Liver (tissue), 9 donors: ENCODE results near the gene TMPRSS6. TPM values are rescaled to one million over a fixed set of nuclear protein-coding genes. Genes with fewer than 3 reads are reported as not detected.

Experiments
- DNase-seq: peaks from one replicate; pipeline ENCODE4 v3.0.0-alpha.2; 2017; ENCODE audit warnings: low spot score
- H3K27ac ChIP-seq, 2 donors: one replicate each; pipeline ENCODE4 v1.7.0; 2013; ENCODE audit warnings: inconsistent platforms in 2 of 2, low read length in 2 of 2, control low read depth in 1 of 2, low read depth in 1 of 2, mild to moderate bottlenecking in 1 of 2
- H3K27me3 ChIP-seq, 4 donors: one replicate each; pipeline versions ENCODE4 v1.6.1 to v1.7.0; 2013; ENCODE audit warnings: low read length in 3 of 4, inconsistent platforms in 1 of 4, mild to moderate bottlenecking in 1 of 4, moderate library complexity in 1 of 4; ENCODE audit not compliant: control insufficient read depth in 4 of 4, insufficient read depth in 4 of 4
- H3K36me3 ChIP-seq, 4 donors: one replicate each; pipeline versions ENCODE4 v1.6.1 to v1.7.0; 2013; ENCODE audit warnings: low read length in 3 of 4, mild to moderate bottlenecking in 3 of 4, low read depth in 1 of 4, moderate library complexity in 1 of 4; ENCODE audit not compliant: control insufficient read depth in 4 of 4, insufficient read depth in 3 of 4
- H3K4me1 ChIP-seq, 4 donors: one replicate each; pipeline versions ENCODE4 v1.6.1 to v1.7.0; 2013; ENCODE audit warnings: low read length in 3 of 4, mild to moderate bottlenecking in 3 of 4, moderate library complexity in 1 of 4; ENCODE audit not compliant: control insufficient read depth in 4 of 4, insufficient read depth in 4 of 4
- H3K4me3 ChIP-seq, 3 donors: one replicate each; pipeline versions ENCODE4 v1.6.1 to v1.7.0; 2013; ENCODE audit warnings: low read length in 3 of 3, control low read depth in 1 of 3, low read depth in 1 of 3, mild to moderate bottlenecking in 1 of 3
- H3K9ac ChIP-seq, 2 donors: one replicate each; pipeline ENCODE4 v1.7.0; 2013; ENCODE audit warnings: low read length in 2 of 2, mild to moderate bottlenecking in 2 of 2, moderate library complexity in 2 of 2, control low read depth in 1 of 2, low read depth in 1 of 2
- H3K9me3 ChIP-seq, 4 donors: one replicate each; pipeline versions ENCODE4 v1.6.1 to v1.7.0; 2013; ENCODE audit warnings: low read length in 3 of 4; ENCODE audit not compliant: control insufficient read depth in 4 of 4
- EGR1 ChIP-seq, 2 donors: IDR thresholded peaks; 2 replicates each; pipeline ENCODE4 v1.6.1; 2016 to 2018; ENCODE audit warnings: antibody characterized with exemption in 2 of 2, low read depth in 2 of 2
- FOXA1 ChIP-seq: IDR thresholded peaks from 2 replicates; pipeline ENCODE4 v1.6.1; 2016; ENCODE audit warnings: antibody characterized with exemption
- FOXA2 ChIP-seq: IDR thresholded peaks from 2 replicates; pipeline ENCODE4 v1.6.1; 2016; ENCODE audit warnings: antibody characterized with exemption
- GABPA ChIP-seq, 2 donors: IDR thresholded peaks in 1 of 2; conservative IDR thresholded peaks in 1 of 2; 2 replicates each; pipeline ENCODE4 v1.6.1; 2016; ENCODE audit warnings: antibody characterized with exemption in 2 of 2, mild to moderate bottlenecking in 1 of 2, moderate library complexity in 1 of 2
- HNF4A ChIP-seq, 2 donors: conservative IDR thresholded peaks; 2 replicates each; pipeline ENCODE4 v1.6.1; 2016; ENCODE audit warnings: antibody characterized with exemption in 2 of 2, mild to moderate bottlenecking in 2 of 2
- HNF4G ChIP-seq: IDR thresholded peaks from 2 replicates; pipeline ENCODE4 v1.6.1; 2016; ENCODE audit warnings: antibody characterized with exemption
- JUND ChIP-seq, 2 donors: IDR thresholded peaks; 2 replicates each; pipeline ENCODE4 v1.6.1; 2016; ENCODE audit warnings: antibody characterized with exemption in 2 of 2
- MAX ChIP-seq: IDR thresholded peaks from 2 replicates; pipeline ENCODE4 v1.6.1; 2016; ENCODE audit warnings: antibody characterized with exemption
- NR2F2 ChIP-seq: IDR thresholded peaks from 2 replicates; pipeline ENCODE4 v1.6.1; 2016; ENCODE audit warnings: antibody characterized with exemption
- RAD21 ChIP-seq, 2 donors: IDR thresholded peaks; 2 replicates each; pipeline ENCODE4 v1.6.1; 2016; ENCODE audit warnings: antibody characterized with exemption in 2 of 2, mild to moderate bottlenecking in 2 of 2
- REST ChIP-seq: IDR thresholded peaks from 2 replicates; pipeline ENCODE4 v1.6.1; 2016; ENCODE audit warnings: antibody characterized with exemption, mild to moderate bottlenecking
- RXRA ChIP-seq, 2 donors: IDR thresholded peaks; 2 replicates each; pipeline ENCODE4 v1.6.1; 2017 to 2018; ENCODE audit warnings: antibody characterized with exemption in 2 of 2, mild to moderate bottlenecking in 1 of 2
- SP1 ChIP-seq: IDR thresholded peaks from 2 replicates; pipeline ENCODE4 v1.6.1; 2018; ENCODE audit warnings: antibody characterized with exemption, mild to moderate bottlenecking
- TAF1 ChIP-seq: conservative IDR thresholded peaks from 2 replicates; pipeline ENCODE4 v1.6.1; 2016; ENCODE audit warnings: antibody characterized with exemption, mild to moderate bottlenecking
- YY1 ChIP-seq: IDR thresholded peaks from 2 replicates; pipeline ENCODE4 v1.6.1; 2016; ENCODE audit warnings: antibody characterized with exemption, mild to moderate bottlenecking
- ZBTB33 ChIP-seq: IDR thresholded peaks from 2 replicates; pipeline ENCODE4 v1.6.1; 2016; ENCODE audit warnings: antibody characterized with exemption
- WGBS: extraction: QIAGEN DNeasy Blood & Tissue Kit; methylation state at CpG from one replicate; pipeline ENCODE4 v1.1.7; 2013; 5-methylcytosine and 5-hydroxymethylcytosine counted together
- polyA plus RNA-seq, 2 donors: library from polyadenylated mRNA; stranded (reverse) in 1 of 2; unstranded in 1 of 2; fragments of 200-250 nt in 1 of 2; fragments of >200 nt in 1 of 2; fragmentation: Nextera tagmentation in 1 of 2; extraction: Ambion mirVana in 1 of 2; gene quantifications; one replicate each; pipeline versions ENCODE4 v1.2.1 to v1.2.3, GENCODE V29; 2013 to 2015
- total RNA-seq, 2 donors: library from RNA; depleted of rRNA; stranded (reverse); fragments of >200 nt; gene quantifications; one replicate each; pipeline ENCODE4 v1.2.3, GENCODE V29; 2014
- TF ChIP-seq, protein P1 (sequence below): IDR thresholded peaks from 2 replicates; pipeline ENCODE4 v1.6.1; 2016; ENCODE audit warnings: antibody characterized with exemption
- TF ChIP-seq, protein P2 (sequence below): fragments of 150-350 bp; IDR thresholded peaks from 2 replicates; pipeline ENCODE4 v1.5.1; 2017; ENCODE audit warnings: improper control_type of control experiment, low read depth, low read length; ENCODE audit not compliant: missing input control
- donor health status: healthy.
- donor health status: healthy.
- donor health status: healthy.
- donor health status: healthy.
- donor health status: healthy.

The TMPRSS6 gene
- total and polyA plus RNA-seq, 4 donors, result 12.6 to 47.1 (median 39.9) TPM

GRCh38 chr22:37063431-37064420 lies 45.8 kb downstream of the TMPRSS6 start (continued):
- TF ChIP-seq SP1 (no peak), MAX (no peak), ZBTB33 (no peak)
- TF ChIP-seq, protein P1, sequence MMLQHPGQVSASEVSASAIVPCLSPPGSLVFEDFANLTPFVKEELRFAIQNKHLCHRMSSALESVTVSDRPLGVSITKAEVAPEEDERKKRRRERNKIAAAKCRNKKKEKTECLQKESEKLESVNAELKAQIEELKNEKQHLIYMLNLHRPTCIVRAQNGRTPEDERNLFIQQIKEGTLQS, result no peak

GRCh38 chr22:37062702-37063381 lies 46.7 kb downstream of the TMPRSS6 start:
- Histone ChIP-seq H3K36me3 (peaks cover 0 to 20% (median 2%) of the 10 kb centered on the region in 4 donors), H3K4me3 (no peak overlapping the region), H3K4me1 (no peaks in the 10 kb centered on the region), H3K27me3 (no peaks in the 10 kb centered on the region), H3K9me3 (no peaks in the 10 kb centered on the region), H3K27ac (no peak overlapping the region), H3K9ac (no peak overlapping the region)
- WGBS, result 80% methylated on average over 15 of the region's 15 CpGs
- TF ChIP-seq YY1 (no peak), SP1 (no peak), MAX (no peak), JUND (IDR thresholded peaks at IDR 0.05) (no peak), FOXA1 (no peak), GABPA (IDR thresholded peaks at IDR 0.05 in 1 of 2, conservative IDR thresholded peaks at IDR 0.05 in 1 of 2) (no peak), HNF4A (conservative IDR thresholded peaks at IDR 0.05) (no peak), ZBTB33 (no peak), TAF1 (no peak), RXRA (IDR thresholded peaks at IDR 0.05) (no peak), EGR1 (IDR thresholded peaks at IDR 0.05; ENCODE audit: low read depth in 2 of 2) (no peak), NR2F2 (no peak), REST (no peak), FOXA2 (no peak), HNF4G (no peak), RAD21 (IDR thresholded peaks at IDR 0.05) (no peak)
- TF ChIP-seq, protein P1, result no peak
- TF ChIP-seq, protein P2, sequence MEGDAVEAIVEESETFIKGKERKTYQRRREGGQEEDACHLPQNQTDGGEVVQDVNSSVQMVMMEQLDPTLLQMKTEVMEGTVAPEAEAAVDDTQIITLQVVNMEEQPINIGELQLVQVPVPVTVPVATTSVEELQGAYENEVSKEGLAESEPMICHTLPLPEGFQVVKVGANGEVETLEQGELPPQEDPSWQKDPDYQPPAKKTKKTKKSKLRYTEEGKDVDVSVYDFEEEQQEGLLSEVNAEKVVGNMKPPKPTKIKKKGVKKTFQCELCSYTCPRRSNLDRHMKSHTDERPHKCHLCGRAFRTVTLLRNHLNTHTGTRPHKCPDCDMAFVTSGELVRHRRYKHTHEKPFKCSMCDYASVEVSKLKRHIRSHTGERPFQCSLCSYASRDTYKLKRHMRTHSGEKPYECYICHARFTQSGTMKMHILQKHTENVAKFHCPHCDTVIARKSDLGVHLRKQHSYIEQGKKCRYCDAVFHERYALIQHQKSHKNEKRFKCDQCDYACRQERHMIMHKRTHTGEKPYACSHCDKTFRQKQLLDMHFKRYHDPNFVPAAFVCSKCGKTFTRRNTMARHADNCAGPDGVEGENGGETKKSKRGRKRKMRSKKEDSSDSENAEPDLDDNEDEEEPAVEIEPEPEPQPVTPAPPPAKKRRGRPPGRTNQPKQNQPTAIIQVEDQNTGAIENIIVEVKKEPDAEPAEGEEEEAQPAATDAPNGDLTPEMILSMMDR, result no peak
- DNase-seq, result no peak
